Heart right ventricle (tissue), 16 donors: ENCODE results near the gene POU4F1. TPM values are rescaled to one million over a fixed set of nuclear protein-coding genes. Genes with fewer than 3 reads are reported as not detected.

Experiments
- ATAC-seq, 8 donors: fragments of 200-7000 bp; cut with Tn5 transposase; one replicate each; pipeline ENCODE4 v1.9.1; 2020; ENCODE audit warnings: mild to moderate bottlenecking in 8 of 8, moderate library complexity in 8 of 8, moderate number of reproducible peaks in 1 of 8
- DNase-seq, 2 donors: peaks; one replicate each; pipeline ENCODE4 v3.0.0-alpha.2; 2020
- H3K27ac ChIP-seq, 10 donors: fragments of 200-600 bp; sonication (generic) in 2 of 10; one replicate each; pipeline versions ENCODE4 v1.5.0 to v1.8.0; 2020 to 2022; ENCODE audit warnings: mild to moderate bottlenecking in 3 of 10
- H3K27me3 ChIP-seq, 7 donors: fragments of 200-600 bp; one replicate each; pipeline ENCODE4 v1.8.0; 2021 to 2022; ENCODE audit warnings: mild to moderate bottlenecking in 2 of 7
- H3K36me3 ChIP-seq, 9 donors: fragments of 200-600 bp; sonication (generic) in 1 of 9; one replicate each; pipeline versions ENCODE4 v1.5.0 to v1.8.0; 2020 to 2022; ENCODE audit warnings: mild to moderate bottlenecking in 2 of 9
- H3K4me1 ChIP-seq, 9 donors: fragments of 200-600 bp; sonication (generic) in 1 of 9; one replicate each; pipeline versions ENCODE4 v1.5.0 to v1.8.0; 2020 to 2022; ENCODE audit warnings: mild to moderate bottlenecking in 4 of 9
- H3K4me3 ChIP-seq, 10 donors: fragments of 200-600 bp; sonication (generic) in 2 of 10; one replicate each; pipeline versions ENCODE4 v1.5.0 to v1.8.0; 2020 to 2022; ENCODE audit warnings: mild to moderate bottlenecking in 7 of 10, moderate library complexity in 2 of 10
- H3K9me3 ChIP-seq, 11 donors: fragments of 200-600 bp in 10 of 11; sonication (generic) in 2 of 11; one replicate each; pipeline versions ENCODE4 v1.5.0 to v1.8.0; 2013 to 2022; ENCODE audit warnings: mild to moderate bottlenecking in 2 of 11, control low read depth in 1 of 11, moderate library complexity in 1 of 11
- CTCF ChIP-seq, 9 donors: fragments of 200-600 bp; sonication (generic) in 2 of 9; IDR thresholded peaks; one replicate each; pipeline versions ENCODE4 v1.5.0 to v1.8.0; 2021 to 2022; ENCODE audit warnings: antibody characterized with exemption in 9 of 9, mild to moderate bottlenecking in 5 of 9, moderate library complexity in 1 of 9
- WGBS, 2 donors: extraction: QIAGEN DNeasy Blood & Tissue Kit; methylation state at CpG; one replicate each; pipeline ENCODE4 v1.1.7; 2013; ENCODE audit warnings: inconsistent platforms in 1 of 2; 5-methylcytosine and 5-hydroxymethylcytosine counted together
- intact Hi-C, 10 donors: fragments of 100-400 bp; cut with DNase I; formaldehyde crosslinking; loops; one replicate each; pipeline versions ENCODE4 v1.11.1 to v1.14.2; 2022
- polyA plus RNA-seq, 2 donors: library from polyadenylated mRNA; stranded (reverse); fragments of 200-250 nt; gene quantifications; one replicate each; pipeline ENCODE4 v1.2.3, GENCODE V29; 2013
- total RNA-seq, 10 donors: library from RNA; stranded (reverse); fragmentation: NEBNext Ultra II Directional in 3 of 10; extraction: Animal tissue kit (Norgen Biotek cat#: 25700) in 3 of 10; gene quantifications; one replicate each; pipeline versions ENCODE4 v1.2.1 to v1.2.4, GENCODE V29; 2021 to 2023
- donor health status: Arrhythmogenic right ventricular cardiomyopathy.
- donor health status: ischemic (EF 13 %, LVEDD 7.1; RV severe dilation, severe dysfunction).
- donor health status: healthy with polysubstance abuse.
- donor health status: DM: no; HTN: yes; CAD: no.
- donor health status: DM: no; HTN: no; CAD: no.
- donor health status: ischemic (EF 25% LVEDD 6.9; RV normal size, moderate dysfunction).
- donor health status: ischemic (EF 25% LVEDD 5.7; RV mildly dilated, moderate dysfunction).
- donor health status: healthy.
- donor health status: DM: yes; HTN: yes; CAD: no.
- donor health status: Ischemic cardiomyopathy.
- donor health status: ischemic (EF 35%, LVEDD 5.7; RV mildly dilated, moderate dysfunction).
- donor health status: nonischemic (EF 11% LVEDD 7.7; RV severe dilation, severe dysfunction).
- donor health status: DM: yes; HTN: yes; CAD: no.
- donor health status: PGD.
- donor health status: ischemic (EF 29% LVEDD 5.4; RV normal size, mild dysfunction).
- donor health status: nonischemic (EF 23%, LVEDD 6.1; RV moderate dilation, normal function).

The POU4F1 gene
- total and polyA plus RNA-seq, 12 donors = 0.01 to 0.09 TPM; not detected in 10

- no peak for TF ChIP-seq CTCF (IDR thresholded peaks at IDR 0.05)
- Histone ChIP-seq H3K4me1 (no peaks in the 10 kb centered on the region), H3K9me3 (no peaks in the 10 kb centered on the region), H3K27ac (no peak overlapping the region), H3K4me3 (no peak overlapping the region), H3K36me3 (peaks cover 0 to 100% (median 6%) of the 10 kb centered on the region in 9 donors), H3K27me3 (no peaks in the 10 kb centered on the region)
- WGBS, 2 donors = 96 to 99% methylated on average over 1 of the region's 1 CpG
- DNase-seq (no peak), ATAC-seq (no peak)
- intact Hi-C loops = no loop called here
Measured at GRCh38 chr13:78631077-78631476, 27.7 kb upstream of the POU4F1 start.

GRCh38 chr13:78630511-78630910, 27.2 kb upstream of the POU4F1 start:
- H3K36me3 ChIP-seq = peaks cover 0 to 100% (median 6%) of the 10 kb centered on the region in 9 donors

GRCh38 chr13:78625384-78625783, 22.0 kb upstream of the POU4F1 start:
- WGBS, 2 donors = 93 to 98% methylated on average over 2 of the region's 2 CpGs
- no peak for ATAC-seq

More at GRCh38 chr13:78630511-78630910, 27.2 kb upstream of the POU4F1 start:
- Histone ChIP-seq H3K4me3 (no peak overlapping the region), H3K9me3 (no peaks in the 10 kb centered on the region), H3K27ac (no peak overlapping the region), H3K4me1 (no peaks in the 10 kb centered on the region), H3K27me3 (no peaks in the 10 kb centered on the region)
- intact Hi-C loops = no loop called here
- 79 to 92% methylated on average over 1 of the region's 1 CpG for WGBS, 2 donors
- DNase-seq (no peak), ATAC-seq (no peak)
- no peak for TF ChIP-seq CTCF (IDR thresholded peaks at IDR 0.05)

GRCh38 chr13:78623132-78623531, 19.8 kb upstream of the POU4F1 start:
- intact Hi-C loops = no loop called here
- Histone ChIP-seq H3K4me3 (no peak overlapping the region), H3K36me3 (peaks cover 0 to 54% (median 0%) of the 10 kb centered on the region in 9 donors), H3K27me3 (no peaks in the 10 kb centered on the region), H3K27ac (no peak overlapping the region), H3K4me1 (no peaks in the 10 kb centered on the region), H3K9me3 (no peaks in the 10 kb centered on the region)
- whole genome bisulfite sequencing, 2 donors = 95 to 99% methylated on average over 3 of the region's 3 CpGs
- ATAC-seq (no peak), DNase-seq (no peak)
- TF ChIP-seq CTCF (IDR thresholded peaks at IDR 0.05) = no peak

More at GRCh38 chr13:78625384-78625783, 22.0 kb upstream of the POU4F1 start:
- H3K4me1 ChIP-seq = no peaks in the 10 kb centered on the region
- no peak for TF ChIP-seq CTCF (IDR thresholded peaks at IDR 0.05)
- peaks cover 0 to 75% (median 0%) of the 10 kb centered on the region in 9 donors for H3K36me3 ChIP-seq
- DNase-seq = no peak
- intact Hi-C loops = no loop called here
- no peaks in the 10 kb centered on the region for H3K9me3 ChIP-seq
- no peak overlapping the region for H3K4me3 ChIP-seq
- H3K27ac ChIP-seq = no peak overlapping the region
- H3K27me3 ChIP-seq = no peaks in the 10 kb centered on the region
